HEK293 (cell line): Measurements from ENCODE around the gene RTKN2.

Experiments
- CTCF ChIA-PET: fragments of 350-600 bp; formaldehyde crosslinking; extraction: SDS; loops from one replicate; lab custom pipeline; 2021; ENCODE audit warnings: antibody characterized with exemption; lab: Yijun Ruan, JAX
- POLR2A ChIA-PET: fragments of 300-600 bp; formaldehyde crosslinking; extraction: SDS; loops from one replicate; lab custom pipeline; 2020; ENCODE audit warnings: antibody characterized with exemption, inconsistent platforms; lab: Yijun Ruan, JAX
- H3K27ac ChIP-seq: fragments of 200-500 bp; sonication (Bioruptor generic); 2 replicates; pipeline ENCODE4 v1.5.1; 2014; ENCODE audit warnings: low read depth, low read length, control low read depth, inconsistent platforms; ENCODE audit errors: extremely low read depth
- H3K36me3 ChIP-seq, 2 experiments: fragments of 200-500 bp in 1 of 2; sonication (Bioruptor generic) in 1 of 2; 1 replicate in 1 of 2; 2 replicates in 1 of 2; pipeline ENCODE4 v1.5.1; 2014 to 2017; ENCODE audit warnings: inconsistent platforms in 2 of 2, low read length in 2 of 2; ENCODE audit not compliant: control insufficient read depth in 2 of 2, insufficient read depth in 1 of 2
- H3K4me1 ChIP-seq: fragments of 200-500 bp; sonication (Bioruptor generic); 2 replicates; pipeline ENCODE4 v1.5.1; 2014; ENCODE audit warnings: mild to moderate bottlenecking, low read length, inconsistent platforms; ENCODE audit not compliant: control insufficient read depth, insufficient read depth
- H3K4me3 ChIP-seq: 2 replicates; pipeline ENCODE4 v1.5.1; 2011; ENCODE audit warnings: low read depth, mild to moderate bottlenecking, control low read depth, low read length, moderate library complexity
- H3K9me3 ChIP-seq: fragments of 200-500 bp; sonication (Bioruptor generic); 2 replicates; pipeline ENCODE4 v1.5.1; 2014; ENCODE audit warnings: low read depth, low read length, inconsistent platforms; ENCODE audit not compliant: control insufficient read depth, insufficient read depth
- AEBP2 ChIP-seq: fragments of 450-650 bp; formaldehyde crosslinking; IDR thresholded peaks from 2 replicates; pipeline ENCODE4 v1.5.1; 2016; ENCODE audit warnings: missing biosample characterization, missing genetic modification characterization, borderline replicate concordance
- EGR2 ChIP-seq: fragments of 450-650 bp; formaldehyde crosslinking; IDR thresholded peaks from 2 replicates; pipeline ENCODE4 v1.5.1; 2016; ENCODE audit warnings: low read depth, missing biosample characterization, missing genetic modification characterization
- HIC1 ChIP-seq: fragments of 450-650 bp; formaldehyde crosslinking; IDR thresholded peaks from 2 replicates; pipeline ENCODE4 v1.5.1; 2016; ENCODE audit warnings: missing biosample characterization, missing genetic modification characterization
- IKZF3 ChIP-seq: fragments of 450-650 bp; IDR thresholded peaks from 2 replicates; pipeline ENCODE4 v1.5.0; 2018; ENCODE audit warnings: missing biosample characterization, mild to moderate bottlenecking, missing genetic modification characterization, moderate library complexity
- MEIS1 ChIP-seq: sonication (generic); formaldehyde crosslinking; IDR thresholded peaks from 2 replicates; pipeline ENCODE4 v1.8.1; 2022; ENCODE audit warnings: missing genetic modification reagents, mild to moderate bottlenecking, borderline replicate concordance
- OSR2 ChIP-seq: fragments of 450-650 bp; formaldehyde crosslinking; IDR thresholded peaks from 2 replicates; pipeline ENCODE4 v1.5.1; 2016; ENCODE audit warnings: missing biosample characterization, missing genetic modification characterization
- PRDM6 ChIP-seq: fragments of 450-650 bp; formaldehyde crosslinking; IDR thresholded peaks from 2 replicates; pipeline ENCODE4 v1.5.1; 2017; ENCODE audit warnings: missing biosample characterization, missing genetic modification characterization
- ZNF132 ChIP-seq: fragments of 450-650 bp; formaldehyde crosslinking; IDR thresholded peaks from 2 replicates; pipeline ENCODE4 v1.5.1; 2017; ENCODE audit warnings: missing biosample characterization, missing genetic modification characterization, borderline replicate concordance
- ZNF148 ChIP-seq: fragments of 450-650 bp; formaldehyde crosslinking; IDR thresholded peaks from 2 replicates; pipeline ENCODE4 v1.5.0; 2017; ENCODE audit warnings: missing biosample characterization, missing genetic modification characterization, borderline replicate concordance
- ZNF211 ChIP-seq: fragments of 450-650 bp; formaldehyde crosslinking; IDR thresholded peaks from 2 replicates; pipeline ENCODE4 v1.5.1; 2016; ENCODE audit warnings: low read depth, missing biosample characterization, missing genetic modification characterization
- ZNF239 ChIP-seq: fragments of 450-650 bp; formaldehyde crosslinking; IDR thresholded peaks from 2 replicates; pipeline ENCODE4 v1.5.1; 2016; ENCODE audit warnings: missing biosample characterization, missing genetic modification characterization
- ZNF623 ChIP-seq: fragments of 450-650 bp; formaldehyde crosslinking; IDR thresholded peaks from 2 replicates; pipeline ENCODE4 v1.5.1; 2016; ENCODE audit warnings: missing biosample characterization, missing genetic modification characterization
- ZNF639 ChIP-seq: fragments of 450-650 bp; formaldehyde crosslinking; IDR thresholded peaks from 2 replicates; pipeline ENCODE4 v1.5.1; 2016; ENCODE audit warnings: missing biosample characterization, missing genetic modification characterization
- ZNF747 ChIP-seq: fragments of 450-650 bp; formaldehyde crosslinking; IDR thresholded peaks from 2 replicates; pipeline ENCODE4 v1.5.1; 2016; ENCODE audit warnings: missing biosample characterization, missing genetic modification characterization
- ZNF76 ChIP-seq: fragments of 450-650 bp; formaldehyde crosslinking; IDR thresholded peaks from 2 replicates; pipeline ENCODE4; 2016; ENCODE audit warnings: low read depth, missing biosample characterization, missing genetic modification characterization, borderline replicate concordance
- ZNF792 ChIP-seq: fragments of 450-650 bp; formaldehyde crosslinking; IDR thresholded peaks from 2 replicates; pipeline ENCODE4 v1.5.1; 2016; ENCODE audit warnings: missing biosample characterization, missing genetic modification characterization
- ZSCAN16 ChIP-seq: fragments of 450-650 bp; formaldehyde crosslinking; IDR thresholded peaks from 2 replicates; pipeline ENCODE4 v1.5.1; 2016; ENCODE audit warnings: missing biosample characterization, missing genetic modification characterization

Gene RTKN2

GRCh38 chr10:62237966-62238365, 30.7 kb downstream of the RTKN2 start (continued):
- no peak for TF ChIP-seq MEIS1 (CRISPR knock-in tag)

GRCh38 chr10:62237506-62237905, 31.1 kb downstream of the RTKN2 start:
- Histone ChIP-seq H3K4me3 (no peak overlapping the region), H3K9me3 (no peaks in the 10 kb centered on the region), H3K36me3 (0 out of 3 replicates have a peak, but pooled peaks cover 0 to 3% of the 10 kb centered on the region in 2 experiments), H3K4me1 (no peaks in the 10 kb centered on the region), H3K27ac (no peak overlapping the region)
- CTCF ChIA-PET: interaction anchor here (1.0 to 1.8 kb wide), 2 partner anchors 8 to 11 kb away, joined by 3 to 5 read pairs; no protein-coding TSS in a partner anchor
- TF ChIP-seq ZNF639 (tag by site-specific recombination) (no peak), IKZF3 (tag by site-specific recombination) (no peak), ZNF239 (no peak), AEBP2 (tag by site-specific recombination) (no peak), ZNF747 (no peak), ZNF792 (tag by site-specific recombination) (no peak), ZSCAN16 (tag by site-specific recombination) (no peak), ZNF76 (tag by site-specific recombination) (no peak)
- POLR2A ChIA-PET: no interaction called here

GRCh38 chr10:62234077-62234605, 34.5 kb downstream of the RTKN2 start:
- no peak for TF ChIP-seq ZNF132 (tag by site-specific recombination)
- TF ChIP-seq ZNF148: no peak
- TF ChIP-seq OSR2: peak; percentile 72
- no peak for TF ChIP-seq ZNF623 (tag by site-specific recombination)
- 0 out of 3 replicates have a peak, but pooled peaks cover 0 to 3% of the 10 kb centered on the region in 2 experiments for H3K36me3 ChIP-seq
- POLR2A ChIA-PET: no interaction called here
- CTCF ChIA-PET: no interaction called here
- no peaks in the 10 kb centered on the region for H3K4me1 ChIP-seq
- H3K4me3 ChIP-seq: no peak overlapping the region
- H3K9me3 ChIP-seq: no peaks in the 10 kb centered on the region
- H3K27ac ChIP-seq: no peak overlapping the region

- ChIA-PET CTCF (interaction anchor here (0.5 to 0.6 kb wide), 2 partner anchors 470 to 844 kb away, joined by 3 to 4 read pairs; no protein-coding TSS in a partner anchor), POLR2A (no interaction called here)
- TF ChIP-seq PRDM6 (tag by site-specific recombination) (peak; percentile 57), HIC1 (tag by site-specific recombination) (no peak), EGR2 (no peak), ZNF211 (tag by site-specific recombination) (no peak)
- Histone ChIP-seq H3K4me1 (no peaks in the 10 kb centered on the region), H3K27ac (no peak overlapping the region), H3K36me3 (0 out of 3 replicates have a peak, but pooled peaks cover 0 to 3% of the 10 kb centered on the region in 2 experiments), H3K9me3 (no peaks in the 10 kb centered on the region), H3K4me3 (no peak overlapping the region)
Measured at GRCh38 chr10:62233356-62234076, 35.1 kb downstream of the RTKN2 start.
